C1 segment of cervical spinal cord (tissue), 14 donors: ENCODE results near the gene CSAD.
A peak's percentile ranks its signal among the peaks of the same experiment; 100 is the strongest.
"Not testable (repeated sequence)": the region's sequence is repeated elsewhere in the genome, so short reads cannot be mapped to it uniquely, and the experiment has no call there.

ENCODE experiments used
- DNase-seq, 14 donors: peaks; one replicate each; lab custom pipeline; 2025; lab: John Stamatoyannopoulos, UW

Gene CSAD

GRCh38 chr12:53147653-53148052 lies 33.1 kb downstream of the CSAD start:
- DNase-seq, result no peak

- no peak for DNase-seq
Measured at GRCh38 chr12:53147181-53147580, 33.5 kb downstream of the CSAD start.

DNA sequence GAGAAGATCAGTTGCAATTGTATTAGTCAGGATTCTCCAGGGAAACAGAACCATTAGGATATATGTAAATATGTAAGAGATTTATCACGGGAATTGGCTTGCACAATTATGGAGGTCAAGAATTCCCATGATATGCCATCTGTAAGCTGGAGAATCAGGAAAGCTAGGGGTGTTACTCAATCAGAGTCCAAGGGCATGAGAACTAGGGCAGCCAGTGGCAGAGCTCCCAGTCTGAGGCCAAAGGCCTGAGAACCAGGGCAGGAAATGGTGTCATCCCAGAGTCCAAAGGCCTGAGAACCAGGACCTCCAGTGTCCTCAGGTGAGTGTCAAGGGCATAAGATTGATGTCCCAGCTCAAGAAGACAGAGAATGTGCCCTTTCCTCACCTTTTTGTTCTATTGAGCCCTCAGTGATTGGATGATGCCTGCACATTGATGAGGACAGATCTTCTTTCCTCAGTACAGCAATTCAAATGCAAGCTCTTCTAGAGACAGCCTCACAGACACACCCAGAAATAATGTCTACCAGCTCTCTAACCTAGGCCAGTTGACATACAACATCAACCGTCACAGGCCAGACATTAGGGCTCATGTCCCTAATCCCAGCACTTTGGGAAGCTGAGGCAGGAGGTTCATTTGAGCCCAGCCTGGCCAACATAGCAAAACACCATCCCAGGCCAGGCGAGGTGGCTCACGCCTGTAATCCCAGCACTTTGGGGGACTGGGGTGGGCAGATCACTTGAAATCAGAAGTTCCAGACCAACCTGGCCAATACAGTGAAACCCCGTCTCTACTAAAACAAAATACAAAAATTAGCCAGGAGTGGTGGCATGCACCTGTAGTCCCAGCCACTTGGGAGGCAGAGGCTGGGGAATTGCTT lies 35.1 kb downstream of the CSAD start:
- DNase-seq, result no peak

GRCh38 chr12:53143355-53143754 lies 37.4 kb downstream of the CSAD start:
- DNase-seq, result no peak

GRCh38 chr12:53133722-53134121 lies 47.0 kb downstream of the CSAD start:
- DNase-seq, result no peak

GRCh38 chr12:53131844-53132243 lies 48.9 kb downstream of the CSAD start:
- DNase-seq, result no peak

DNA sequence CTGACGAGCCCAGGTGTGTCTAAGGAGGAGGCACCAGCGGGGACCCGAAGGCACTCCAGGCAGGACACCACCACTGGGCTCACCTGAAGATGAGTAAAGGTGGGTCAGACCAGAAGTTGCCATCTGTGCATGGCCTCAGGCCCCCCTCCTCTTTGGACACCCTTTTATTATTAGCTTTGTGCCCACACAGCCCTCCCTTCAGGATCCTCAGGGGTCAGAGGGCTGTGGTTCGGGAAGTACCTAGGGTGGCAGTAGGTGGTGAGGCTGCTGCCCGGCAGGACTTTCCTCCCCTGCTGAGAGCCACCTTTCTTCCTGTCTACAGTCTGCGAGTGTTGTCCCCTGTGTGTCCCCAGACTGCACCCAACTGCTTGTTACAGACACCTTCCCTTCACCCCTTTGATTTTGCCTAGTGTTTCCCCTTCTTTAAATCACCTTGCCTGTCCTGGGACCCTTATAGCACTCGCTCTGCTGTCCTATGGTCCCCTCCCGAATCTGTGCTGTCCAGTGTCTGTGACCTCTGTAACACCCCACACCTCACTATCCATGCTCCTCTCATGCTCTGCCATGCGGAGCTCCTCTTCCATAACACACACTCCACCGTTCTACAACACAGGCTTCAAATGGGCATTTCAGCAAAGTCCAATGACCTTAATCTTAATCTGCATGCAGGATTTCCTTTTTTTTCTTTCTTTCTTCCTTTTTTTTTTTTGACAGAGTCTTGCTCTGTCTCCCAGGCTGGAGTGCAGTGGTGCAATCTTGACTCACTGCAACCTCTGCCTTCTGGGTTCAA lies 51.8 kb downstream of the CSAD start:
- no peak for DNase-seq

DNA sequence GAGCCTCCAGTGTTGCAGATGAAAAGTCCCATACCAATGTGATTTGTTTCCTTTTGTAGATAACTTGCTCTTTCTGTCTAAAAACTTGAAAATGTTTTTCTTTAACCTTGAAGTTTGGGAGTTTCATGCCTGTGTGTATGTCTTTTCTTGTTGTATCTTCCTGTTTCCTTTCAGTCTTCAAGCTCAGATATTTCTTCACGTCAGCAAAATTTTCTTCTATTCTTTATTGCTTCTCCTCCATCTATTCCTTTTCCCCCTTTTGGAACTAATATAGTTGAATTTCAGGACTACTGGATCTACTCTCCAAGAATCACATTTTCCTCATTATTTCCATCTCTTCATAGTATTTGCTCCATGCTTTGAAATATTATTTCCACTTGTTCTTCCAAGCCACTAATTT lies 53.6 kb downstream of the CSAD start:
- DNase-seq, result no peak

DNA sequence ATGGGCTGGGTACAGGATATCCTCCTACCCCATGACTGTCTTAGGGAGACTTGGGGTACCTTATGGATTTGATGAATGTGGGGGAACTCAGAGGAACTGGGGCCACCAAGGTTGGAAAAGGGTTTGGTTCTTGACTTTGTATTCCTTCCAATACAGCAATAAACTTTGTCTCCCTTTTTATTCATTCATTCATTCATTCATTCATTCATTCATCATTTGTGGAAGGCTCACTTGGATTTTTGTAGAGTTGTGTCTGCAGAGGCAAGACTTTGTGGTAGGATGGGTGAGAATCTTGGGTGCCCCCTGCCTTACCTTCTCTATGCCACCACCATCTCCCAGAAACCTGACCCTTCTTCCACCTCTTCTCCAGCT lies 56.4 kb downstream of the CSAD start:
- no peak for DNase-seq

DNA sequence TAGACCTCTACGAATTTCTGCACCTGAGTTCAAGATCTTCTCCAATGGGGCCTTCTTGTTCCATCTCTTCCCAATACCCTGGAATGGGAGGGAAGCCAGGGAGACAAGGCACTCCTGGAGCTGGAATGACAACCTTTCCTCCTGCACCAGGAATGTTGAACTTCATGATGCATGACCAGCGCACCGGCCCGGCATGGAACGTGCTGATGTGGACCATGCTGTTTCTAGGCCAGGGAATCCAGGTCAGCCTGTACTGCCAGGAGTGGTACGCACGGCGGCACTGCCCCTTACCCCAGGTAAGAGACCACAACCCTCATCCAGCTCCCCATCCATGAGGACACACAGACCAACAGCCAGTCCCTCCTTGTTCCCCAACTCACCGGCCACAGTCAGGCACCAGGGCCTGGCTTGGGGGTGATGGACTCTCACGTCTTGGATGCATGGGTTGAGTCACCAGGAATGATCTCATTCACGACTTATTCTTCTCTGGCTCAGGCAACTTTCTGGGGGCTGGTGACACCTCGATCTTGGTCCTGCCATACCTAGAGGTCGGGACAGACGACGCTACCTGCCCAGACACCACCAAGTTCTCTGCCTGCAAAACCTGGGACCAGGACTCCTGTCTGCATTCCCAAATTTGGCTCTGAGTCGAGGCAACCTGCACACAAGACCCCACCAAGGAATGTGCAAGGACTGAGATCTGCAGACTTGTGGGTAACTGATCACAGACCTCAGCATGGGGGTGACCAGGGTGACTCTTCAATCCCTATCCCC lies 57.0 kb downstream of the CSAD start:
- DNase-seq, result no peak

DNA sequence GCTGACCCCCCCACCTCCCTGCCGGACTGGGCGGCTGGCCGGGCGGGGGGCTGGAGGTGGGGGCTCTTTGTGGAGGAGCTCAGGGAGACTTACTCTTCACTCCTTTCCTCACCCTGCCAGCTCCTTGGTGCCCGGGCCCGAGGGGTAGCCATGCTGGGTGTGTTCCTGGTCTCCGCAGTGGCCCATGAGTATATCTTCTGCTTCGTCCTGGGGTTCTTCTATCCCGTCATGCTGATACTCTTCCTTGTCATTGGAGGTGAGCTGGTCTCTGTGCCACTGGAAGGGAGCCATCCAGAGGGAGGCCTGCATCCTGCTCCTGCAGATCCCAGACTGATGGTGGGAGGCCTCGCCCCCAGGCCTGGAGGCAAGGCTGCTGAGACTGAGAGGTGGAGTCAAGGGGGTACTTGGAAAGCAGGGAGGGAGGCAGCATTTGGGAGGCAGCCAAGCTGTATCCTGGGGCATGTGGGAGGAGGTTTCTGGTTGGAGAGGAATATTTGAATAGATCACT lies 57.7 kb downstream of the CSAD start:
- DNase-seq, result no peak

GRCh38 chr12:53120685-53121525 lies 59.8 kb downstream of the CSAD start:
- no peak for DNase-seq

GRCh38 chr12:53118751-53119300 lies 61.9 kb downstream of the CSAD start:
- no peak for DNase-seq

DNA sequence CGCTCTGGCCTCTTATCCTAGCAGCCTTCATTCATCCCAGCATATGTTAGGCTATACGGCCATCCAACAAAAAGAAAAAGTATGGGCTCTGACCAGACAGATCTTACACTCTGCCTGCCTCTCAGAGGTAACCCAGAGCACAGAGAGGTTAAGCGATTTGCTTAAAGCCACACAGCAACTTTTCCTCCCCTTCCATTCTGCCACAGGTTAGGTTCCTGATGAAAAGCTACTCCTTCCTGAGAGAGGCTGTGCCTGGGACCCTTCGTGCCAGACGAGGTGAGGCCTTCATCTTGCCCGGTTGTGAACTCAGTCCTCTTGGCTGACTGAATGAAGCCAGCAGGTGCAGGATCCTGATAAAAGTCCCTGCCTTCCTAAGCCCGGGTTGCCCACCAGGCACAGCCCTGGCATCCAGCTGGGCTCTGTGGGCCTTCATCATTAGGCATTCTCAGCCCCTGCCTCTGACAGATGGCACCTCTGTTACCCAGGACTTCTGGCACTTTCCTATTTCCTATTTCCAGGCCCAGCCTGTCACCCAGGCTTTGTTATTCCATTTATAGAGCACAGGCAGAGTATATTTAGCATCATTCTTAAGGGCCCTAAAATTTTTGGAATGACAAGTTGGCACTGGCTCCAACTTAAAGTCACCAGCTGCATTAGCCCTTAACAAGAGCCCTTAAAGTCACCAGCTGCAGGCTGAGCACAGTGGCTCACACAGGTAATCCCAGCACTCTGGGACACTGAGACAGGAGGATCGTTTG lies 64.7 kb downstream of the CSAD start:
- peak in 1 of 14 donors; percentile 14 for DNase-seq

GRCh38 chr12:53115112-53115890 lies 65.4 kb downstream of the CSAD start:
- no peak for DNase-seq

GRCh38 chr12:53113951-53114350 lies 66.8 kb downstream of the CSAD start:
- no peak for DNase-seq

DNA sequence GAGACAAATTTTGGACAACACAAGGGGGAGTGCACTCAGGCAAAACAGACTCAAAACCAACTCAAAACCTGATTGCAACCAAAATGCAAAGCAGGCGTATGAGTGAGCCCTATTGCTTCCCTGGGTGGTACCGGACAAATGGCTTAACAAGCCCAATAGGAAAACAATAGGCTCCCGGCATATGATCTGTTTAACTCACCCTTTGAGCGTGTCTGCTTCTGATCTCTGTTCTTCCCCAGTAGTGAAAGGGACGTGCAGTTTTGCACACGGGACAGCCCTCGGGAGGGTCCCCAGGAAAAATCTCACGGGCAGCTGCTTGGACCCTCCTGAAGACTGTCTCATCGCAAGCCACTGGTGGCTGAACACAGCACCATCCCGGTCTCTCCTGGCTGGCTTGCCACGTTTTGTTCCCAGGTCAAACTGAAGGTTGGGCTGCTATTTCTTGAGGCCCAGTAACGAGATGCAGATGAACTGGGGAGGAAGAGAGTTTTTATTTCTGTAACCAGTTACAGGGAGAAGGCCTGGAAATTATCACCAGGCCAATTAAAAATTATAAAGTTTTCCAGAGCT lies 67.5 kb downstream of the CSAD start:
- DNase-seq, result no peak

DNA sequence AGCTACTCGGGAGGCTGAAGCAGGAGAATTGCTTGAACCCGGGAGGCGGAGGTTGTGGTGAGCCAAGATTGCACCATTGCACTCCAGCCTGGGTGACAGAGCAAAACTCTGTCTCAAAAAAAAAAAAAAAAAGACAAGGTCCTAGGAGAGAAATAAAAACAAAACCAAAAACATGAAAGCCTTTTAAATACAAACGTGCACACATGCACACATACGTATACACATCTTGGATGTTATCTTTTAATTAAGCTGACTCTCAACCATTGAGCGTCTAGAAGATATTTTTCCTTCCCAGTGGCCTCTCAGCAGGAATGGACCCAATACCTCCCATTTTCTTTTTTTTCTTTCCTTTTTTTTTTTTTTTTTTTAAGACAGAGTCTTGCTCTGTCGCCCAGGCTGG lies 68.3 kb downstream of the CSAD start:
- DNase-seq, result not testable (repeated sequence)
